ENCODE data around the gene PTPRN2. TPM values are rescaled to one million over a fixed set of nuclear protein-coding genes. Genes with fewer than 3 reads are reported as not detected.

The PTPRN2 gene
- total and polyA plus RNA-seq, 2 of the 13 experiments (the other 11 are each of a cell fraction or from before 2014, with no cell fraction given) = 2.5 to 24.2 TPM

GRCh38 chr7:157568770-157569584 lies 1018.6 kb downstream of the PTPRN2 start (continued):
- no peak; the same call in 1 of the 2 replicates for TF ChIP-seq THAP9 (CRISPR knock-in tag; IDR thresholded peaks at IDR 0.05; ENCODE audit: borderline replicate concordance)

GRCh38 chr7:157568106-157568769 lies 1019.4 kb downstream of the PTPRN2 start:
- H3K36me3 ChIP-seq (replicated peaks in 1 of 2; ENCODE audit: control insufficient read depth in 1 of 2, insufficient read depth in 2 of 2, low read length in 2 of 2) = no peaks in the 10 kb centered on the region
- 81% methylated on average over 14 of the region's 25 CpGs for WGBS (ENCODE audit: low lambda C conversion rate)
- peaks cover 44% of the 10 kb centered on the region for H3K4me1 ChIP-seq (ENCODE audit: insufficient read depth, low read length)
- DNase-seq (ENCODE audit: low spot score) (no peak), ATAC-seq (peak; percentile 16; the same call in 2 of the 3 replicates), FAIRE-seq (no peak)
- H3K4me2 ChIP-seq (ENCODE audit: low read depth, low read length) = peak overlapping the region; percentile 59
- ChIA-PET CTCF (ENCODE audit: low intra/inter-chr PET ratio, low total read pairs) (no interaction called here), POLR2A (no interaction called here)
- BruUV-seq (replicated peaks) = no TSS peak
- no peaks in the 10 kb centered on the region for H4K20me1 ChIP-seq (ENCODE audit: insufficient read depth, low read length)
- H3K9me3 ChIP-seq (ENCODE audit: low read length) = no peaks in the 10 kb centered on the region
- H3K4me3 ChIP-seq (replicated peaks in 1 of 3; ENCODE audit: insufficient read depth in 1 of 3, low read depth in 2 of 3, low read length in 3 of 3) = peak overlapping the region in 2 of 3 experiments; percentile 47 to 48; a peak in 4 of 6 replicates
- intact Hi-C loops (cut with micrococcal nuclease; ENCODE audit: unreplicated experiment) (no loop called here), in situ Hi-C loops (cut with HindIII; ENCODE audit: extremely low pct_ligation_motif_present, low pct_unique_long_range_greater_than_20kb) (no loop called here)
- no peak overlapping the region for H3K27ac ChIP-seq (ENCODE audit: extremely low read length, insufficient read depth, low read length)
- H2AFZ ChIP-seq (ENCODE audit: low read length) = no peak overlapping the region
- peaks cover 1 to 4% of the 10 kb centered on the region in 2 experiments; a peak in 2 of 5 replicates for H3K27me3 ChIP-seq (ENCODE audit: control insufficient read depth in 1 of 2, insufficient read depth in 2 of 2, low read length in 2 of 2)
- no peaks in the 10 kb centered on the region for H3K79me2 ChIP-seq (ENCODE audit: insufficient read depth, low read length)
- 0 out of 2 replicates have a peak overlapping the region, but pooled peaks have one; percentile 28 for H3K9ac ChIP-seq (ENCODE audit: insufficient read depth, low read depth, low read length)
- TF ChIP-seq ZNF496 (CRISPR knock-in tag; IDR thresholded peaks at IDR 0.05; ENCODE audit: insufficient replicate concordance) (no peak), ZNF597 (CRISPR knock-in tag; IDR thresholded peaks at IDR 0.05) (no peak), GTF2F1 (IDR thresholded peaks at IDR 0.05; ENCODE audit: low read length) (no peak), ZNF644 (CRISPR knock-in tag; IDR thresholded peaks at IDR 0.05; ENCODE audit: low read depth) (no peak), NAIF1 (CRISPR knock-in tag; IDR thresholded peaks at IDR 0.05; ENCODE audit: borderline replicate concordance) (no peak), ZBTB7A (CRISPR knock-in tag; IDR thresholded peaks at IDR 0.05) (no peak), RNF219 (CRISPR knock-in tag; IDR thresholded peaks at IDR 0.05) (no peak), ZNF83 (CRISPR knock-in tag; IDR thresholded peaks at IDR 0.05; ENCODE audit: borderline replicate concordance) (0 out of 2 replicates have a peak, but pooled peaks have one; percentile 6), MTA3 (CRISPR knock-in tag; IDR thresholded peaks at IDR 0.05) (no peak), TCF7L2 (IDR thresholded peaks at IDR 0.05; ENCODE audit: low read depth, low read length) (no peak), SMAD3 (CRISPR knock-in tag; IDR thresholded peaks at IDR 0.05) (no peak)
